Common myeloid progenitor, CD34-positive (primary cell): ENCODE data around the gene TSPAN3.

Experiments used
- CTCF ChIA-PET: fragments of 350-600 bp; sonication (Branson Sonifier 250); formaldehyde crosslinking; loops from one replicate; lab custom pipeline; 2021; ENCODE audit warnings: antibody characterized with exemption; lab: Charles Lee
- POLR2A ChIA-PET: fragments of 350-600 bp; sonication (Branson Sonifier 250); formaldehyde crosslinking; loops from one replicate; lab custom pipeline; 2021; ENCODE audit warnings: antibody characterized with exemption; lab: Charles Lee
- DNase-seq, 3 donors: peaks; one replicate each; pipeline versions ENCODE4 v3.0.0 to v3.0.0-alpha.2; 2013
- H3K27ac ChIP-seq, 2 experiments: 1 replicate in 1 of 2; 2 replicates in 1 of 2; pipeline ENCODE4 v1.7.0; 2013; ENCODE audit warnings: inconsistent platforms in 2 of 2, low read length in 2 of 2, mild to moderate bottlenecking in 2 of 2, low read depth in 1 of 2, moderate library complexity in 1 of 2; ENCODE audit not compliant: severe bottlenecking in 2 of 2, insufficient read depth in 1 of 2, poor library complexity in 1 of 2
- H3K27me3 ChIP-seq, 5 experiments: replicated peaks in 2 of 5; 1 replicate in 3 of 5; 2 replicates in 2 of 5; pipeline versions ENCODE4 v1.6.1 to v1.7.0; 2013; ENCODE audit warnings: low read length in 4 of 5, mild to moderate bottlenecking in 2 of 5, moderate library complexity in 2 of 5, inconsistent platforms in 1 of 5; ENCODE audit not compliant: insufficient read depth in 5 of 5, control insufficient read depth in 4 of 5
- H3K36me3 ChIP-seq, 4 experiments: 1 replicate in 2 of 4; 2 replicates in 2 of 4; pipeline versions ENCODE4 v1.6.1 to v1.7.0; 2013; ENCODE audit warnings: low read length in 3 of 4, control low read depth in 1 of 4, mild to moderate bottlenecking in 1 of 4; ENCODE audit not compliant: control insufficient read depth in 4 of 4, insufficient read depth in 4 of 4
- H3K4me1 ChIP-seq, 4 experiments: 1 replicate in 3 of 4; 2 replicates in 1 of 4; pipeline versions ENCODE4 v1.6.1 to v1.7.1; 2013; ENCODE audit warnings: low read length in 3 of 4, mild to moderate bottlenecking in 3 of 4, control low read depth in 1 of 4, inconsistent platforms in 1 of 4, moderate library complexity in 1 of 4; ENCODE audit not compliant: control insufficient read depth in 4 of 4, insufficient read depth in 4 of 4; ENCODE audit errors: control extremely low read depth in 1 of 4
- H3K4me3 ChIP-seq, 7 experiments: 1 replicate in 4 of 7; 2 replicates in 3 of 7; pipeline versions ENCODE4 v1.5.1 to v1.7.0; 2013; ENCODE audit warnings: mild to moderate bottlenecking in 7 of 7, low read length in 6 of 7, moderate library complexity in 6 of 7, inconsistent platforms in 2 of 7, low read depth in 2 of 7, control low read depth in 1 of 7; ENCODE audit not compliant: insufficient read depth in 4 of 7, control insufficient read depth in 1 of 7; ENCODE audit errors: extremely low read depth in 1 of 7
- H3K9me3 ChIP-seq, 5 experiments: 1 replicate in 4 of 5; 2 replicates in 1 of 5; pipeline versions ENCODE4 v1.6.1 to v1.7.1; 2013; ENCODE audit warnings: low read length in 4 of 5, mild to moderate bottlenecking in 2 of 5, inconsistent platforms in 1 of 5, low read depth in 1 of 5, moderate library complexity in 1 of 5; ENCODE audit not compliant: control insufficient read depth in 4 of 5, insufficient read depth in 2 of 5; ENCODE audit errors: control extremely low read depth in 1 of 5
- WGBS: methylation state at CpG from one replicate; pipeline ENCODE4 v1.1.5; 2013; ENCODE audit not compliant: insufficient coverage; 5-methylcytosine and 5-hydroxymethylcytosine counted together

The TSPAN3 gene

GRCh38 chr15:77009646-77010311 is 61.1 kb downstream of the TSPAN3 start:
- Histone ChIP-seq H3K36me3 (peaks cover 0 to 5% (median 2%) of the 10 kb centered on the region in 4 experiments), H3K4me1 (peaks cover 6 to 30% (median 27%) of the 10 kb centered on the region in 4 experiments), H3K27me3 (no peaks in the 10 kb centered on the region), H3K9me3 (no peaks in the 10 kb centered on the region), H3K27ac (no peak overlapping the region), H3K4me3 (no peak overlapping the region)
- ChIA-PET CTCF (interaction anchor here (1.1 kb wide), 1 partner anchor 25 kb away, joined by 3 read pairs; no protein-coding TSS in a partner anchor), POLR2A (no interaction called here)
- WGBS: 97% methylated on average over 11 of the region's 14 CpGs
- no peak for DNase-seq

DNA sequence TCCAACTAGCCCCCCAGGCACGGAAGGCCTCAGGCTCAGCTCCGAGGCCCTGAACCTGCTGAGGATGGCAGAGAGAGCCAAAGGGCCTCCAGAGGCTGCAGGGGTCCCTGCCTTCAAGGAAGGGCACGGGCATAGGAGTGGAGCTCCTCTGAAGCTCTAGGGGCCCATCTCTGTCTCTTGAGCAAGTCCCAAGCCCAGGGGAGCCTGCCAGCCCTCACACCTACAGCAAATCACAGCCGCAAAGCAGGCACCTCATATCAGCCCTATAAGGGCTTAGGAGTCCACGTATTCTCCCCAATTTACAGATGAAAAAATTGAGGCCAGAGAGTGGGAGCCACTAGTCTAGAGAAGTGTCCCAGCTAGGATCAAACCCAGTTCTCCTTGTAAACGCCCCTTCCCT is 61.7 kb downstream of the TSPAN3 start:
- peaks cover 6 to 28% (median 22%) of the 10 kb centered on the region in 4 experiments for H3K4me1 ChIP-seq
- ChIA-PET CTCF (no interaction called here), POLR2A (no interaction called here)
- H3K4me3 ChIP-seq: no peak overlapping the region
- H3K27me3 ChIP-seq: no peaks in the 10 kb centered on the region
- WGBS: 98% methylated on average over 6 of the region's 6 CpGs
- DNase-seq: no peak
- H3K36me3 ChIP-seq: peaks cover 0 to 5% (median 2%) of the 10 kb centered on the region in 4 experiments
- no peaks in the 10 kb centered on the region for H3K9me3 ChIP-seq
- H3K27ac ChIP-seq: no peak overlapping the region

DNA sequence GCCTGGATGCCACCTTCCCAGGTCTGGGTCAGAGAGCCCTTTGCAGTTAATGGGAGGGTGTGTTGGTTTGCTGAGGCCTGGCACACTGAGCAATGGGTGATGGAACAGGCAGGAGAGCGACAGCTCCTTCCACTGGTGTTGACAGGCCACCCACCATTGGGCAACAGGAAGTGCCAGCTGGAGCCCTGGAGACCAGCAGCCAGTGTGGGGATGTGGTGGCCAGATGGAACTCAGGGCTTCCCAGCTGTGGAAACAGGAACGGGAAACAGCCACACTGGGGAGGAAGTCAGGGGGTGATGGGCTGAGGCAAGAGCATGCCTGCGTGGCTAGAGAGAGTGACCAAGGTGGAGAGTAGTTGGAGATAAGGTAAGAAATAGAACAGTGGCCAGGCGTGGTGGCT is 66.7 kb downstream of the TSPAN3 start:
- H3K27me3 ChIP-seq: no peaks in the 10 kb centered on the region
- no peaks in the 10 kb centered on the region for H3K9me3 ChIP-seq
- H3K36me3 ChIP-seq: peaks cover 0 to 5% (median 2%) of the 10 kb centered on the region in 4 experiments
- ChIA-PET CTCF (interaction anchor here (0.8 to 1.4 kb wide), 2 partner anchors 9 to 31 kb away, joined by 3 to 5 read pairs; no protein-coding TSS in a partner anchor), POLR2A (no interaction called here)
- H3K4me1 ChIP-seq: peaks cover 2 to 52% (median 26%) of the 10 kb centered on the region in 4 experiments
- peak in 2 of 3 donors; percentile 78 to 79 for DNase-seq
- WGBS: 70% methylated on average over 3 of the region's 4 CpGs
- peak overlapping the region in 1 of 7 experiments; percentile 27 for H3K4me3 ChIP-seq
- no peak overlapping the region for H3K27ac ChIP-seq

GRCh38 chr15:77002954-77003912 is 67.7 kb downstream of the TSPAN3 start:
- ChIA-PET POLR2A (no interaction called here), CTCF (interaction anchor here (1.0 kb wide), 1 partner anchor 20 kb away, joined by 3 read pairs; no protein-coding TSS in a partner anchor)
- Histone ChIP-seq H3K27ac (peak overlapping the region in 1 of 2 experiments; percentile 39), H3K36me3 (peaks cover 2 to 5% (median 3%) of the 10 kb centered on the region in 4 experiments), H3K27me3 (no peaks in the 10 kb centered on the region), H3K4me3 (peak overlapping the region in 2 of 7 experiments; percentile 31 to 38), H3K9me3 (no peaks in the 10 kb centered on the region), H3K4me1 (peaks cover 2 to 60% (median 28%) of the 10 kb centered on the region in 4 experiments)
- 48% methylated on average over 12 of the region's 16 CpGs for WGBS
- peak; percentile 29 to 73 (median 71) for DNase-seq

- ChIA-PET CTCF (interaction anchor here (1.0 kb wide), 1 partner anchor 21 kb away, joined by 3 read pairs; no protein-coding TSS in a partner anchor), POLR2A (no interaction called here)
- WGBS: 27% methylated on average over 2 of the region's 7 CpGs
Measured at GRCh38 chr15:77002436-77002835, 68.5 kb downstream of the TSPAN3 start.

DNA sequence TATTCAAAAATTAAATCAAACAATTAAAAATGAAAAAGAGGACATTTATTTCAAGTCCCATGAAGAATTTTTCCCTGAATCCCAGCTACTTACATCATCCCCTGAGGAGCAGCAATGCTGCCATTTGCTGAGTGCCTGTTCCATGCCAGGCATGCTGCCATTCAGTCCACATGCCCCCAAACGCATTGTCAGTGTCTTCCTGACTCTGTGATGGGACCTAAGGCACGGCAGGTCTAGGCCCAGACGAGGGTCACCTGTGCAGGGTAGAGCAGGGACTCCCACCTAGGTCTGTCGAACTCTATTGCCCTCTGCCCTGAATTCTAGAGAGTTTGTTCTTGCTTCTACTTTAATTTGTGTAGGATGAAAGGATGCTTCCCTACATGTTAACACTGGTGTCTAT is 68.9 kb downstream of the TSPAN3 start:
- no peak overlapping the region for H3K4me3 ChIP-seq
- no peaks in the 10 kb centered on the region for H3K9me3 ChIP-seq
- DNase-seq: no peak
- H3K36me3 ChIP-seq: peaks cover 0 to 4% (median 2%) of the 10 kb centered on the region in 4 experiments
- H3K27me3 ChIP-seq: no peaks in the 10 kb centered on the region
- peaks cover 2 to 73% (median 32%) of the 10 kb centered on the region in 4 experiments for H3K4me1 ChIP-seq
- H3K27ac ChIP-seq: peak overlapping the region in 1 of 2 experiments; percentile 39
- ChIA-PET POLR2A (no interaction called here), CTCF (interaction anchor here (0.6 to 1.2 kb wide), 4 partner anchors 12 to 1239 kb away, joined by 3 to 4 read pairs (median 3); no protein-coding TSS in a partner anchor)
- 95% methylated on average over 3 of the region's 4 CpGs for whole genome bisulfite sequencing

More at GRCh38 chr15:77002436-77002835, 68.5 kb downstream of the TSPAN3 start:
- H3K36me3 ChIP-seq: peaks cover 0 to 5% (median 3%) of the 10 kb centered on the region in 4 experiments
- no peaks in the 10 kb centered on the region for H3K9me3 ChIP-seq
- H3K4me3 ChIP-seq: no peak overlapping the region
- no peaks in the 10 kb centered on the region for H3K27me3 ChIP-seq
- H3K27ac ChIP-seq: peak overlapping the region in 1 of 2 experiments; percentile 39
- peaks cover 2 to 68% (median 30%) of the 10 kb centered on the region in 4 experiments for H3K4me1 ChIP-seq
- DNase-seq: peak in 2 of 3 donors; percentile 18 to 22
